ENCODE data around the gene LCN10. TPM values are rescaled to one million over a fixed set of nuclear protein-coding genes. Genes with fewer than 3 reads are reported as not detected.

Gene LCN10
- total and polyA plus RNA-seq, 10 of the 15 experiments (the other 5 are each of a cell fraction or from before 2014, with no cell fraction given) = 0.06 to 1.3 (median 0.21) TPM; not detected in 1

DNA sequence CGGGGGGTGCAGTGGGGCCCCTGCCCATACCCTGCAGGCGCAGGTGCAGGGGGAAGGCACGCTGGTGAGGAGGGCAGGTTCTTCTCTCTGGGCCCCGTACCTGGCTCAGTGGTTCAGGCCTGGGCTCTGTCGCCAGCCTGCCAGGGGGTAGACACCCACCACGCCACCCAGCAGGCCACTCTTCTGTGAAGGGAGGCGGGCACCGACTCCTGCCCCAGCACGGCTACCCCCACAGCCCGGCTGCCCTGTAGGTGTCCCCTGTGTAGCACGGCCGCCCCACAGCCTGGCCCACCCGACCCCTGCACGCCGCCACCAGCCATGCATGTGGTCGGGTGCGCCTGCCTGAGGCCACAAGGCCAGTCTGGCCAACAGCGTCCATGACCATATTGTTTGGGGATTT lies 3.9 kb upstream of the LCN10 start:
- ATAC-seq = no peak
- H3K4me3 ChIP-seq = no peak overlapping the region
- H3K27ac ChIP-seq (ENCODE audit: control insufficient read depth, insufficient read depth) = no peak overlapping the region
- POLR2A ChIA-PET = no interaction called here
- H3K36me3 ChIP-seq (ENCODE audit: control insufficient read depth in 2 of 2, insufficient read depth in 2 of 2, low read length in 1 of 2) = no peaks in the 10 kb centered on the region
- CTCF ChIA-PET = no interaction called here
- no peak overlapping the region for H2AFZ ChIP-seq (ENCODE audit: control insufficient read depth, low read depth, low read length)
- in situ Hi-C loops (cut with MboI) (no loop called here), intact Hi-C loops (cut with micrococcal nuclease; ENCODE audit: unreplicated experiment) (no loop called here)
- no TSS peak for BruUV-seq (replicated peaks)
- no peak for FAIRE-seq
- no peak for TF ChIP-seq SREBF1 (IDR thresholded peaks at IDR 0.05; ENCODE audit: low read length)
- no peak for TF ChIP-seq GATAD2B (conservative IDR thresholded peaks at IDR 0.05; ENCODE audit: low read depth)
- no peak for TF ChIP-seq E2F4 (IDR thresholded peaks at IDR 0.05; ENCODE audit: low read depth, low read length)
- TF ChIP-seq NR2F1 (conservative IDR thresholded peaks at IDR 0.05) = no peak
- no peak for TF ChIP-seq BRCA1 (IDR thresholded peaks at IDR 0.05; ENCODE audit: low read depth, low read length)
- no peak for TF ChIP-seq RB1 (IDR thresholded peaks at IDR 0.05; ENCODE audit: borderline replicate concordance)
- no peak for TF ChIP-seq BCL3 (IDR thresholded peaks at IDR 0.05; ENCODE audit: borderline replicate concordance, insufficient read depth, low read depth, low read length, poor library complexity, severe bottlenecking)
- H3K27me3 ChIP-seq (replicated peaks in 1 of 2; ENCODE audit: control insufficient read depth in 2 of 2, insufficient read depth in 2 of 2, low read length in 1 of 2) = peaks cover 0 to 5% of the 10 kb centered on the region in 2 experiments; a peak in 2 of 4 replicates
- no peaks in the 10 kb centered on the region for H4K20me1 ChIP-seq (ENCODE audit: control insufficient read depth, insufficient read depth)
- WGBS (ENCODE audit: insufficient coverage, insufficient replicate concordance, low lambda C conversion rate, missing lambda C conversion rate) = 42% methylated on average over 17 of the region's 18 CpGs
- H3K4me1 ChIP-seq (ENCODE audit: control insufficient read depth, insufficient read depth, low read length) = peaks cover 8% of the 10 kb centered on the region
- no peak for DNase-seq (ENCODE audit: low read depth, low spot score)
- SMC1A ChIA-PET (ENCODE audit: uncharacterized antibody, unreplicated experiment) = no interaction called here
- H3K9me3 ChIP-seq (replicated peaks; ENCODE audit: control insufficient read depth, insufficient read depth, low read length) = peaks cover 5% of the 10 kb centered on the region
- no peak overlapping the region for H3K4me2 ChIP-seq (ENCODE audit: control insufficient read depth, insufficient read depth)
- no peaks in the 10 kb centered on the region for H3K79me2 ChIP-seq (ENCODE audit: control insufficient read depth, insufficient read depth, low read length)
- H3K9ac ChIP-seq (ENCODE audit: control insufficient read depth, insufficient read depth, low read length) = no peak overlapping the region
- RAD21 ChIA-PET (ENCODE audit: unreplicated experiment) = no interaction called here

Measured in GM12878 (cell line).